Omental fat pad (tissue), 4 donors: Measurements from ENCODE around the gene NCLN. TPM values are rescaled to one million over a fixed set of nuclear protein-coding genes. Genes with fewer than 3 reads are reported as not detected.
A peak's percentile ranks its signal among the peaks of the same experiment; 100 is the strongest.
"Not testable (repeated sequence)": the region's sequence is repeated elsewhere in the genome, so short reads cannot be mapped to it uniquely, and the experiment has no call there.

ENCODE experiments used
- ATAC-seq: fragments of 150-250 bp; one replicate; pipeline ENCODE4 v1.9.1; 2016; ENCODE audit warnings: mild to moderate bottlenecking, moderate library complexity; ENCODE audit not compliant: low FRiP score
- DNase-seq: peaks from one replicate; pipeline ENCODE4 v3.0.0-alpha.2; 2019; ENCODE audit warnings: low spot score
- CTCF ChIP-seq, 3 donors: fragments of 450-650 bp; IDR thresholded peaks; one replicate each; pipeline ENCODE4 v1.5.1; 2016 to 2017; ENCODE audit warnings: antibody characterized with exemption in 3 of 3, mild to moderate bottlenecking in 3 of 3, moderate library complexity in 2 of 3
- total RNA-seq, 4 donors: library from RNA; depleted of rRNA; stranded (reverse); fragments of >200 nt; gene quantifications; one replicate each; pipeline ENCODE4 v1.1.0, GENCODE V29; 2016

NCLN gene
- total RNA-seq, 4 donors from 2014 or later: 33.6 to 65.7 (median 41.1) TPM

DNA sequence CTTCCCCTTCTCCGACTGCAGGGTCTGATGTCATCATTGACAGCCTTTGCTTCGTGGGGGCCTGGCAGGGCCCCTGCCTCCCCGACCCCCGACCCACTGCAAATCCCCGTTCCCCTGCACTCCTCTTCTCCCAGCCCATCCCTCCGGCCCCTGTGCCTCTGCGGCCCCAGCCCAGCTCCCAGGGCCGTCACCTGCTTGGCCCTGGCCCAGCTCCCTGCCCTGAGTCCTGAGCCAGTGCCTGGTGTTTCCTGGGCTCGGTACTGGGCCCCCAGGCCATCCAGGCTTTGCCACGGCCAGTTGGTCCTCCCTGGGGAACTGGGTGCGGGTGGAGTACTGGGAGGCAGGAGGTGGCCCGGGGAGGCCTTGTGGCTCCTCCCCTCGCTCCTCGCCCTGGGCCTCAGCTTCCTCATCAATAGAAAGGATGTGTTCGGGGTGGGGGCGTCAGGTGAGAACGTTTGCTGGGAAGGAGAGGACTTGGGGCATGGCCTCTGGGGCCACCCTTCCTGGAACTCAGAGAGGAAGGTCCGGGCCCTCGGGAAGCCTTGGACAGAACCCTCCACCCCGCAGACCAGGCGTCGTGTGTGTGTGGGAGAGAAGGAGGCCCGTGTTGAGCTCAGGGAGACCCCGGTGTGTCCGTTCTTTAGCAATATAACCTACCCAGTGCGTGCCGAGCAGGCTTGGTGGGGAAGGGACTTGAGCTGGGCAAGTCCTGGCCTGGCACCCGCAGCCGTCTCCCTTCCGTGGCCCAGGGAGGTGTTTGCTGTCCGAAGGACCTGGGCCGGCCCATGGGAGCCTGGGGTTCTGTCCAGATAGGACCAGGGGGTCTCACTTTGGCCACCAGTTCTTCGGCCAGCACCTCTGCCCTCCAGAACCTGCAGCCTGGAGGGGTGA lies 22.8 kb downstream of the NCLN start:
- DNase-seq: no peak
- no peak for TF ChIP-seq CTCF (IDR thresholded peaks at IDR 0.05)

GRCh38 chr19:3210347-3211017 lies 24.8 kb downstream of the NCLN start:
- no peak for TF ChIP-seq CTCF (IDR thresholded peaks at IDR 0.05)
- peak; percentile 40 for ATAC-seq
- no peak for DNase-seq

More for the DNA sequence above, 22.8 kb downstream of the NCLN start:
- ATAC-seq: no peak

DNA sequence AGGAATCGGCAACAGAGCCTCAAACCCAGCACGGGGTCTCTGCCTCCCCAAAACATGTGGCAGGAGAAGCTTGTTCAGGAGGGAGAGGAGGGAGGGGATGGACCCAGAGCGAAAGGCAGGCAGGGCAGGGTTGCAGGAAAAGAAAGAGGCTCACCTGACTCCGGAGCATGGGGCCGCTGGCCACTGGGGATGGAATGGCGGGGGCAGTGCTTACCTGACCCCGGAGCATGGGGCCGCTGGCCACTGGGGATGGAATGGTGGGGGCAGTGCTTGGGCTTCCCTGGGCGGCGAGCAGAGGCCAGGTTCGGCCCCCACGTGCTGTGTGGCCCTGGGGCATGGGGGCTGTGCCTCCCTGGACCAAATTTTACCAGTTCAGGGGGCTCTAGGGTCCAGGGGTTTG lies 25.5 kb downstream of the NCLN start:
- no peak for ATAC-seq
- no peak for DNase-seq
- no peak for TF ChIP-seq CTCF (IDR thresholded peaks at IDR 0.05)

DNA sequence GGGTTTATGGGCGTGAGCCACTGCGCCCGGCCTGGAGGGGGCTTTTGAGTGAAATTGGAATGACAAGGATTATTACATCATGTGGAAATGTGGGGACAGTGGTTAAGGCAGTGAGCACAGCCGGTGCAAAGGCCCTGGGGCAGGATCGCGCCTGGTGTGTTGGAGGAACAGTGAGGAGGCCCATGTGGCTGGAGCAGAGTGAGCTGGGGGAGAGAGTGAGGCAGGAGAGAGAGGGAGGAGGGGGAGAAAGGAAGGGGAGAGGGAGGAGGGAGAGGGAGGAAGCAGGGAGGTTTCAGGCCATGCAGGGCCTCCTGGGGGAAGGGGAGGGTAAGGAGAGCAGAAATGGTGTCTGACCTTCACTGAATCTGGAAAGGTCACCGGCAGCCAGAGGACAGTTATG lies 27.4 kb downstream of the NCLN start:
- TF ChIP-seq CTCF (IDR thresholded peaks at IDR 0.05): no peak
- DNase-seq (no peak), ATAC-seq (no peak)

GRCh38 chr19:3216874-3217273 lies 31.1 kb downstream of the NCLN start:
- no peak for DNase-seq

DNA sequence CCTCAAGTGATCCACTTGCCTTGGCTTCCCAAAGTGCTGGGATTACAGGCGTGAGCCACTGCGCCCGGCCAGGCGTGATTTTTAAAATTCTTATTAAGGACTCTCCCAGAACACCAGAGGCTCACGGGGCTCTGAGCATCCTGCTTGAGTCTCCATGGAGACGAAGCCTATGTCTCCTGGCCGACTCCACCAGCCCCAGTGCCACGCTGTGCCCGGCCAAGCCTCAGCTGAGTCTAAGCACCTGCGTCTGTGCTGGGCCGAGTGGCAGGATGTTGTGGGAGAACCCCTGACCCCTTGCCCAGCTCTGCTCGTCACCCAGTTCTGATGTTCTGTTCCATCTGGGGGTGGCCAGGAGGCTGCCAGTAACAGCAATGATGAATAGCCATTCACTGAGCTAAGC lies 34.8 kb downstream of the NCLN start:
- ATAC-seq: no peak
- TF ChIP-seq CTCF (IDR thresholded peaks at IDR 0.05): no peak

More at GRCh38 chr19:3216874-3217273, 31.1 kb downstream of the NCLN start:
- ATAC-seq: no peak
- no peak for TF ChIP-seq CTCF (IDR thresholded peaks at IDR 0.05)

DNA sequence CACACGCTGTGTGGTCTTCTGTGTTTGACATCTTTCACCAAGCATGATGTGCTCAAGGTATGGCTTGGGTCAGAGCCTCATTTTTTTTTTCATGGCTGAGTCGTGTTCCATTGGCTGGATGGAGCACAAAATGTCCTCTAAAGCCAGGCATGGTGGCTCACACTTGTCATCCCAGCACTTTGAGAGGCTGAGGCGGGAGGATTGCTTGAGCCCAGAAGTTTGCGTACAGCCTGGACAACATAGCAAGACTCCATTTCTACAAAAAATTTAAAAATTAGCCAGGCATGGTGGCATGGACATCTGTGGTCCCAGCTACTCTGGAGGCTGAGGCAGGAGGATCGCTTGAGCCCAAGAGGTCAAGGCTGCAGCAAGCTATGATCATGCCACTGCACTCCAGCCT lies 35.8 kb downstream of the NCLN start:
- not testable (repeated sequence) for ATAC-seq, DNase-seq

More for the DNA sequence above, 34.8 kb downstream of the NCLN start:
- no peak for DNase-seq
